Lung (tissue), 12 donors: ENCODE data around the gene COG1. TPM values are rescaled to one million over a fixed set of nuclear protein-coding genes. Genes with fewer than 3 reads are reported as not detected.

Experiments
- ATAC-seq: fragments of 200-7000 bp; cut with Tn5 transposase; one replicate; pipeline ENCODE4 v1.9.1; 2020; ENCODE audit warnings: moderate number of reproducible peaks; ENCODE audit not compliant: insufficient read depth, low FRiP score
- DNase-seq, 3 donors: peaks; one replicate each; pipeline ENCODE4 v3.0.0-alpha.2; 2013 to 2017
- H3K27ac ChIP-seq, 2 donors: one replicate each; pipeline ENCODE4 v1.5.1; 2013; ENCODE audit warnings: mild to moderate bottlenecking in 2 of 2, moderate library complexity in 2 of 2, control low read depth in 1 of 2, inconsistent platforms in 1 of 2, low read depth in 1 of 2, low read length in 1 of 2
- H3K27me3 ChIP-seq, 3 donors: one replicate each; pipeline ENCODE4 v1.5.1; 2013; ENCODE audit warnings: low read length in 2 of 3; ENCODE audit not compliant: control insufficient read depth in 3 of 3, insufficient read depth in 3 of 3
- H3K36me3 ChIP-seq, 4 donors: one replicate each; pipeline ENCODE4 v1.5.1; 2013; ENCODE audit warnings: low read length in 4 of 4, mild to moderate bottlenecking in 1 of 4, moderate library complexity in 1 of 4; ENCODE audit not compliant: control insufficient read depth in 4 of 4, insufficient read depth in 4 of 4
- H3K4me1 ChIP-seq, 5 donors: one replicate each; pipeline ENCODE4 v1.5.1; 2013; ENCODE audit warnings: low read length in 5 of 5, mild to moderate bottlenecking in 2 of 5, moderate library complexity in 1 of 5; ENCODE audit not compliant: control insufficient read depth in 5 of 5, insufficient read depth in 5 of 5
- H3K4me3 ChIP-seq: one replicate; pipeline ENCODE4 v1.5.1; 2013; ENCODE audit warnings: mild to moderate bottlenecking, control low read depth, moderate library complexity
- H3K9ac ChIP-seq, 2 donors: one replicate each; pipeline ENCODE4 v1.5.1; 2013; ENCODE audit warnings: low read length in 2 of 2, control low read depth in 1 of 2; ENCODE audit not compliant: insufficient read depth in 1 of 2
- H3K9me3 ChIP-seq, 4 donors: one replicate each; pipeline ENCODE4 v1.5.1; 2013; ENCODE audit warnings: low read length in 3 of 4, mild to moderate bottlenecking in 1 of 4, moderate library complexity in 1 of 4; ENCODE audit not compliant: control insufficient read depth in 4 of 4, insufficient read depth in 3 of 4
- CTCF ChIP-seq: IDR thresholded peaks from 2 replicates; pipeline ENCODE4 v1.5.1; 2012; ENCODE audit warnings: mild to moderate bottlenecking; ENCODE audit errors: control extremely low read depth, extremely low read depth
- WGBS, 2 donors: extraction: QIAGEN DNeasy Blood & Tissue Kit; methylation state at CpG; one replicate each; pipeline ENCODE4 v1.1.7; 2013; 5-methylcytosine and 5-hydroxymethylcytosine counted together
- polyA plus RNA-seq, 2 donors: library from polyadenylated mRNA; stranded (reverse); fragments of 200-250 nt; gene quantifications; one replicate each; pipeline ENCODE4 v1.2.1, GENCODE V29; 2013
- total RNA-seq, 2 donors: library from RNA; depleted of rRNA in 1 of 2; stranded (reverse); fragments of >200 nt in 1 of 2; gene quantifications; one replicate each; pipeline ENCODE4 v1.2.1, GENCODE V29; 2014 to 2021
- donor health status: control.
- donor health status: control.
- donor health status: Bipolar disorder and iron deficiency.
- donor health status: healthy.
- donor health status: DM: yes; HTN: yes; CAD: no.

Gene COG1
- total and polyA plus RNA-seq, 4 donors, result 13.3 to 41.2 (median 21.1) TPM

GRCh38 chr17:73228748-73229236 lies 35.9 kb downstream of the COG1 start:
- H3K9me3 ChIP-seq, result no peaks in the 10 kb centered on the region
- TF ChIP-seq CTCF, result no peak
- no peaks in the 10 kb centered on the region for H3K27me3 ChIP-seq
- ATAC-seq (peak; percentile 31), DNase-seq (peak; percentile 21 to 51 (median 48))
- no peak overlapping the region for H3K9ac ChIP-seq
- H3K4me3 ChIP-seq, result no peak overlapping the region
- 0 to 5% methylated on average over 2 of the region's 2 CpGs for WGBS, 2 donors
- H3K36me3 ChIP-seq, result no peaks in the 10 kb centered on the region
- H3K4me1 ChIP-seq, result peaks cover 3 to 18% (median 9%) of the 10 kb centered on the region in 5 donors
- peak overlapping the region in 1 of 2 donors; percentile 53 for H3K27ac ChIP-seq

GRCh38 chr17:73230088-73230487 lies 37.2 kb downstream of the COG1 start:
- Histone ChIP-seq H3K4me3 (no peak overlapping the region), H3K36me3 (no peaks in the 10 kb centered on the region), H3K9me3 (no peaks in the 10 kb centered on the region), H3K27me3 (no peaks in the 10 kb centered on the region), H3K27ac (no peak overlapping the region), H3K4me1 (peaks cover 3 to 20% (median 10%) of the 10 kb centered on the region in 5 donors), H3K9ac (no peak overlapping the region)
- no peak for DNase-seq
- 96% methylated on average over 6 of the region's 6 CpGs for WGBS, 2 donors
- ATAC-seq, result no peak
- no peak for TF ChIP-seq CTCF

GRCh38 chr17:73231395-73231794 lies 38.5 kb downstream of the COG1 start:
- peak overlapping the region; percentile 98 for H3K4me3 ChIP-seq
- H3K4me1 ChIP-seq, result peaks cover 5 to 20% (median 10%) of the 10 kb centered on the region in 5 donors
- ATAC-seq (no peak), DNase-seq (peak in 2 of 3 donors; percentile 35 to 36)
- no peak for TF ChIP-seq CTCF
- H3K9ac ChIP-seq, result peak overlapping the region; percentile 51 to 76
- H3K27ac ChIP-seq, result peak overlapping the region; percentile 17 to 40
- H3K27me3 ChIP-seq, result no peaks in the 10 kb centered on the region
- peaks cover 3 to 12% (median 5%) of the 10 kb centered on the region in 4 donors for H3K36me3 ChIP-seq
- 1 to 2% methylated on average over 20 of the region's 20 CpGs for WGBS, 2 donors
- no peaks in the 10 kb centered on the region for H3K9me3 ChIP-seq
